ENCODE data around the gene CDH19. TPM values are rescaled to one million over a fixed set of nuclear protein-coding genes. Genes with fewer than 3 reads are reported as not detected.

Gene CDH19
- total RNA-seq, 4 donors from 2014 or later: 24.9 to 51.1 (median 38.8) TPM

DNA sequence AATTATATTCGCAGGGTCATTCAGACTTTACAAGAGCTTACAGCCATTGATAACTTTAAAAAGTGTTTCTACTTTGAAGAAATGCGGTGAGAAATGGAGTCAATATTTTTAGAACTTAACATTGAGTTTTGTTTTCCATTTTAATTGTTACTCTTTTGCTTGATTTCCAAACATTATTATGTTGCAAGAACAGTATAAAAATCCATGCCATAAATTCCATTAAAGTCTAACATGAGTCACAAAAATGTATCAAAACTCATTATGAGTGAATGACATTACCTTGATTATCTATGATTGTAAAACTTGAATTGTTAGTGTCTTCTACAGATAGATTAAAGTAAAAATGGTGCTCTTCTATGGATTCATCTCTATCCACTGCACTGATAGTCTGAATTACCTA, 92.6 kb downstream of the CDH19 start:
- H3K36me3 ChIP-seq: no peaks in the 10 kb centered on the region
- ATAC-seq: no peak
- H3K4me3 ChIP-seq: no peak overlapping the region
- no peaks in the 10 kb centered on the region for H3K4me1 ChIP-seq
- TF ChIP-seq POLR2A (IDR thresholded peaks at IDR 0.05) (no peak), POLR2AphosphoS5 (IDR thresholded peaks at IDR 0.05) (no peak), EP300 (IDR thresholded peaks at IDR 0.05) (no peak)
- 72 to 75% methylated on average over 2 of the region's 2 CpGs for WGBS, 2 donors (ENCODE audit: low coverage in 1 of 2)
- H3K27me3 ChIP-seq: no peaks in the 10 kb centered on the region
- H3K9me3 ChIP-seq: no peaks in the 10 kb centered on the region
- no peak overlapping the region for H3K27ac ChIP-seq

DNA sequence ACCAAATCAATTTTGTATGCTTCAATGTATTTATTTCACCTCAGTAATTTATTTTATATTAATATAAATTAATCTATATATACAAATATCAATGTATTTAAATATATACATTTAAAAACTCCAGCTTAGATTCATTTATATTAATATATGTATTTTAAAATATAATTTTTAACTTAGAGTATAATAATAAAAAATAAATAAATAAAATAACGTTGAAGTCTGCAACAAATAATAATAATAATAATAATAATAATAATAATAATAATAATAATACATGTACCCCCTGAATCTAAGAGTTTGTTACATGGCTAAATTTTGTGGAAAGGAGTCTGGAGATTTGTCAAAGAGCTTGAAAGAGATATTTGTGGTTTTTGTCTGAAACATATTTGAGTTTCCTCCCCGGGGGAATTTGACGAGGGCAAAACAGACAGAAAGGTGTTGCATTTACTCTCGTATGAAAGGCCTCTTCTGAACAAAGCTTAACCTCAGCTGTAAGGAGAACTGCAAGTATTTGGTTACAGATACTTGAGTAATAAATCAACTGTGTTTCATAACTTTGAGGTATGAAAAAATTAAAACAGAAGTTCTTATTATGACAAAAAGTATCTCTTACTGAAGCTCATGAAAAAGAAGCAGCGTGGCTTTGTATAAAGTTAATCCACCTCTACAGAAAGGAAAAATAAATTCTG, 93.4 kb downstream of the CDH19 start:
- H3K36me3 ChIP-seq: no peaks in the 10 kb centered on the region
- H3K27me3 ChIP-seq: no peaks in the 10 kb centered on the region
- 22 to 43% methylated on average over 5 of the region's 5 CpGs for WGBS, 2 donors (ENCODE audit: low coverage in 1 of 2)
- ATAC-seq: no peak
- H3K4me1 ChIP-seq: no peaks in the 10 kb centered on the region
- TF ChIP-seq POLR2AphosphoS5 (IDR thresholded peaks at IDR 0.05) (no peak), POLR2A (IDR thresholded peaks at IDR 0.05) (no peak), EP300 (IDR thresholded peaks at IDR 0.05) (no peak)
- TF ChIP-seq, protein P1, sequence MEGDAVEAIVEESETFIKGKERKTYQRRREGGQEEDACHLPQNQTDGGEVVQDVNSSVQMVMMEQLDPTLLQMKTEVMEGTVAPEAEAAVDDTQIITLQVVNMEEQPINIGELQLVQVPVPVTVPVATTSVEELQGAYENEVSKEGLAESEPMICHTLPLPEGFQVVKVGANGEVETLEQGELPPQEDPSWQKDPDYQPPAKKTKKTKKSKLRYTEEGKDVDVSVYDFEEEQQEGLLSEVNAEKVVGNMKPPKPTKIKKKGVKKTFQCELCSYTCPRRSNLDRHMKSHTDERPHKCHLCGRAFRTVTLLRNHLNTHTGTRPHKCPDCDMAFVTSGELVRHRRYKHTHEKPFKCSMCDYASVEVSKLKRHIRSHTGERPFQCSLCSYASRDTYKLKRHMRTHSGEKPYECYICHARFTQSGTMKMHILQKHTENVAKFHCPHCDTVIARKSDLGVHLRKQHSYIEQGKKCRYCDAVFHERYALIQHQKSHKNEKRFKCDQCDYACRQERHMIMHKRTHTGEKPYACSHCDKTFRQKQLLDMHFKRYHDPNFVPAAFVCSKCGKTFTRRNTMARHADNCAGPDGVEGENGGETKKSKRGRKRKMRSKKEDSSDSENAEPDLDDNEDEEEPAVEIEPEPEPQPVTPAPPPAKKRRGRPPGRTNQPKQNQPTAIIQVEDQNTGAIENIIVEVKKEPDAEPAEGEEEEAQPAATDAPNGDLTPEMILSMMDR (IDR thresholded peaks at IDR 0.05): no peak
- no peak overlapping the region for H3K4me3 ChIP-seq
- H3K27ac ChIP-seq: no peak overlapping the region
- H3K9me3 ChIP-seq: no peaks in the 10 kb centered on the region

DNA sequence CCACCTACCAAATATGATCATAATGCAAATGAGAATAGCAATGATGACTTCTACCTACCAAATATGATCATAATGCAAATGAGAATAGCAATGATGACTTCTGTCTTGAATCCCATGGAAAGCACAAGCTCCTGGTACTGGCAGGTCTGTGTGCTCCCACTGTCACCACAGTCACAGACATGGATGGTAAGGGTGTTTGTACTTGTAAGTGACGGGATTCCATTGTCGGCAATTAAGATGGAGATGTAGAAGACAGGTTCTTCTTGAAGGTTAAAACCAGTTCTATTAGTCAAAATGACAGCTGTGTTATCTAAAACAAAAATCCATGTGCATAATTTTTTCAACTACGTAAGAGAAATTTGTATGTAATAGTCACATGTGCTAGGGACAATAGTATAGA, 95.0 kb downstream of the CDH19 start:
- no peaks in the 10 kb centered on the region for H3K36me3 ChIP-seq
- no peaks in the 10 kb centered on the region for H3K27me3 ChIP-seq
- no peak overlapping the region for H3K27ac ChIP-seq
- TF ChIP-seq POLR2A (IDR thresholded peaks at IDR 0.05) (no peak), POLR2AphosphoS5 (IDR thresholded peaks at IDR 0.05) (no peak), EP300 (IDR thresholded peaks at IDR 0.05) (no peak)
- TF ChIP-seq, protein P1 (IDR thresholded peaks at IDR 0.05): no peak
- WGBS, 2 donors (ENCODE audit: low coverage in 1 of 2): 75 to 80% methylated on average over 2 to 3 of the region's 3 CpGs
- H3K9me3 ChIP-seq: no peaks in the 10 kb centered on the region
- H3K4me1 ChIP-seq: no peaks in the 10 kb centered on the region
- no peak overlapping the region for H3K4me3 ChIP-seq
- no peak for ATAC-seq

DNA sequence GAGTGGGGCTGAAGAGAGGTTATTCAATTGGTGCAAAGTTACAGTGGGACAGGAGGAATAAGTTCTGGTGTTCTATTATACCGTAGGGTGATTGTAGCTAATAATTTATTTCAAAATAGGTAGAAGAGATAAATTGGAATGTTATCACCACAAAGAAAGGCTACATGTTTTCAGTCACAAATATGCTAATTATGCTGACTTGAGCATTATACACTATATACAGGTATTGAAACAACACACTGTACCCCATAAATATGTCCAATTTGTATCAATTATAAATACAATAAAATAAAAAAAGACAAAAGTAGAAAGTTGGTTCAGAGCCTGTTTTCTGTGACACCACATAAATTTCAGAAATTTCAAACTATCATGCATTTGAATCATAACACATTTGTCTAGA, 97.7 kb downstream of the CDH19 start:
- Histone ChIP-seq H3K27me3 (no peaks in the 10 kb centered on the region), H3K27ac (no peak overlapping the region), H3K9me3 (no peaks in the 10 kb centered on the region), H3K4me1 (no peaks in the 10 kb centered on the region), H3K4me3 (no peak overlapping the region), H3K36me3 (no peaks in the 10 kb centered on the region)
- WGBS, 2 donors (ENCODE audit: low coverage in 1 of 2): 87 to 94% methylated on average over 1 of the region's 1 CpG
- TF ChIP-seq POLR2A (IDR thresholded peaks at IDR 0.05) (no peak), POLR2AphosphoS5 (IDR thresholded peaks at IDR 0.05) (no peak), EP300 (IDR thresholded peaks at IDR 0.05) (no peak)
- TF ChIP-seq, protein P1 (IDR thresholded peaks at IDR 0.05): no peak
- ATAC-seq: no peak

DNA sequence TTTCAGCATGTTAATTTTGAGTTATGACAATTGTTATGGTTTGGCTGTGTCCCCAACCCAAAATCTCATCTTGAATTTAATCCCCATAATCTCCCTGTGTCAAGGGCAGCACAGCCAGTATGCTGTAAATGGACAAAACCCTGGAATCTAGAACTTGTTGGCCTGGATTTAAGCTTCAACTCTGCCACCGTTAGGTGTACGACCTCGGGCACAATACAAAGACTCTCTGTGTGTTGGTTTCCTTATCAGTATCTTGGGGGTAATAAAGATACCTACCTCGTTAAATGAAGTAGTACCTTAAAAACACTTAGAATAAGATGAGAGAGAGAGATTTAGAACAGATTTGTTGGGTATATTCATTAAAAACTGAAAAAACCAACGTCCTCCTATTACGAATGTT, 106.5 kb downstream of the CDH19 start:
- no peaks in the 10 kb centered on the region for H3K4me1 ChIP-seq
- TF ChIP-seq, protein P1 (IDR thresholded peaks at IDR 0.05): no peak
- TF ChIP-seq POLR2AphosphoS5 (IDR thresholded peaks at IDR 0.05): no peak
- TF ChIP-seq POLR2A (IDR thresholded peaks at IDR 0.05): no peak
- no peak for TF ChIP-seq EP300 (IDR thresholded peaks at IDR 0.05)
- H3K36me3 ChIP-seq: no peaks in the 10 kb centered on the region
- H3K27me3 ChIP-seq: no peaks in the 10 kb centered on the region
- no peak overlapping the region for H3K4me3 ChIP-seq
- H3K9me3 ChIP-seq: no peaks in the 10 kb centered on the region
- 77 to 88% methylated on average over 6 of the region's 6 CpGs for WGBS, 2 donors (ENCODE audit: low coverage in 1 of 2)
- H3K27ac ChIP-seq: no peak overlapping the region
- ATAC-seq: no peak
